ENCODE results near the gene CR1L.
"Not testable (repeated sequence)": the region's sequence is repeated elsewhere in the genome, so short reads cannot be mapped to it uniquely, and the experiment has no call there.

Gene CR1L

DNA sequence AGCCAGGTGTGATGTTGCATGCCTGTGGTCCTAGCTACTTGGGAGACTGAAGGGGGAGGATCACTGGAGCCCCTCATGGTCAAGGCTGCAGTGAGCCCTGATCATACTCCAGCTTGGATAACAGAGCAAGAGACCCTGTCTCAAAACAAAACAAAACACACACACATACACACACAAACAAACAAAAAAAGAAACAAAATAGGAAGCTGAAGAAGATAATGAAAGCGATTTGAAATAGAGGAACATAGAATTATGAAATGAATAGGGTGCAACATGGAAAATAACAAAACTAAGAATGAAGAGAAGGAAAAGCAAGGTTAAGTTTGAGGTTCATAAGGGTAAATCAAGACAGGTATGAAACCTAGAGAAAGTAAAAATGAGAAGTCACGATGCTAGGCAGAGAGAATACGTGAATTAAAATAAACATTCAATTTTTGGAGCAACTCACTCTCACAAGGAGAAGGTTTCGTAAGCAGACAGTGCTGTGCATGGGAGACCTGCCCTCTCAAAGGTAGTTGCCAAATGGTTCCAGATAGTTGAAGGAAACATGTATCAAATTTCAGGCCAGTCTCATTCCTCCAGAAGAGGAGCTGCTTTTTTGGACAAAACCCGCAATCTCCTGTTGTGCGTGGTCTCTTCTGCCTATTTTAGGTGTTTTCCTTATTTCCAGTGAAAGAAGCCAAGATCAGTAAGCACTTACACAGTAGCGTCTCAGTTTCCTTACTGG lies 110.2 kb downstream of the CR1L start:
- H3K4me3 ChIP-seq (ENCODE audit: low read depth, low read length): no peak overlapping the region
- TF ChIP-seq CTCF (IDR thresholded peaks at IDR 0.05; ENCODE audit: low read depth, low read length, missing control alignments): no peak
- DNase-seq (ENCODE audit: low read depth): no peak

DNA sequence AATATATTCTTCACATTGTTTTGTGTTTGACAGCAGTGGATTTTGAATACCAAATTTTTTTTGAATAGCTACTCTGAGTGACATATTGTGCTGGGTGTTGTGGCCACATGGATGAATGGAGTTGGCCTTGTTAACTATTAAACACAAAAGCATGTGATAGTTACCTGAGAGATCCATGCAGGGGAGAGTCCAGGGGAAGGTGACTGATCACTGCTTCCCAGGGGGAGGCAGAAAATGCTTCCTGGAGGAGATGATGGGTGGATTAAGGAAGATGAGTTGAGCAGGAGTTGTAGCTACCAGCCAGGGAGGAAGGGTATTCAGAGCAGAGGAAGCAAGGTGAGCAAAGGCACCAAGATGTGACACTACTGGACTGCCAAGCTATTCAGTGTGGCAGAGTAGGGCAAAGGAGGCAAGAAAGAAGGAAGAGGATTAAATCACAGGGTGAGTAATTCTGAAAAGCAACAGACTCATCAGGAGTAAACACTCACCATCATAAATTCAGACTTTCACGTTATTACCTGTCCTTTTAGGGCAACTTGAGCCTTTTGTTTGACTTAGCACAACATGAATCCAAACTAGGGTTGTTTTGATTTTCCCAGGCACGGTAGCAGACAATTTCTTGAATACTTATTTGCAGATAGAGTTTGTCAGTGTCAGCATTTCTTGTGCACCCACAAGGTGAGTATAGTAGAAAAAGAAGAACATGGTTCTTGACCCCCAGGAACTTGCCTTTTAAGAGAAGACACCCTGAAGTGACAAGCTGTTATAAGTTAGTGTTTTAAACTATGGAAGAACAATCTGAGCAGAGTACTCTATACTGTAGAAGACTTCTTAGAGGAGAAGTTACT lies 111.1 kb downstream of the CR1L start:
- H3K4me3 ChIP-seq (ENCODE audit: low read depth, low read length): no peak overlapping the region
- TF ChIP-seq CTCF (IDR thresholded peaks at IDR 0.05; ENCODE audit: low read depth, low read length, missing control alignments): no peak
- DNase-seq (ENCODE audit: low read depth): no peak

DNA sequence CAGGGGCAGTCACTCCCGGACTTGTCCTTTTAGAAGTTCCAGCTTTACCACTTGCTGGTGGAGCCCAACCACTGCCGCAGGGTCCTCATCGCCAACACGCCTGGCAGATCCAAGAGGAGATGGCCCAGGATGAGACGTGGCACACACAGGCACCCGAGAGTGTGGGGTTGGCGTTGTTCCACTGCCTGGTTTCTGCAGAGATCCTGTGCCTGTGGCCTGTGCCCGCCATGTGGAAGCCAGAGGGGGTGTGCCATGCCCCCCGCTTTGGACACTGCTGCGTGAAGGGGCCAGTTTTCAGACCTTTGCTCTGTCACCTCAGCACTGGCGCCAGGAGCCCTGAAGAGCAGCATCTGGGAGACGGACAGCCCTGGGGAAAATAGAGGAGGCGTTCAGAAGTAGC lies 117.7 kb downstream of the CR1L start:
- H3K4me3 ChIP-seq (ENCODE audit: low read depth, low read length): no peak overlapping the region
- TF ChIP-seq CTCF (IDR thresholded peaks at IDR 0.05; ENCODE audit: low read depth, low read length, missing control alignments): no peak
- DNase-seq (ENCODE audit: low read depth): no peak

DNA sequence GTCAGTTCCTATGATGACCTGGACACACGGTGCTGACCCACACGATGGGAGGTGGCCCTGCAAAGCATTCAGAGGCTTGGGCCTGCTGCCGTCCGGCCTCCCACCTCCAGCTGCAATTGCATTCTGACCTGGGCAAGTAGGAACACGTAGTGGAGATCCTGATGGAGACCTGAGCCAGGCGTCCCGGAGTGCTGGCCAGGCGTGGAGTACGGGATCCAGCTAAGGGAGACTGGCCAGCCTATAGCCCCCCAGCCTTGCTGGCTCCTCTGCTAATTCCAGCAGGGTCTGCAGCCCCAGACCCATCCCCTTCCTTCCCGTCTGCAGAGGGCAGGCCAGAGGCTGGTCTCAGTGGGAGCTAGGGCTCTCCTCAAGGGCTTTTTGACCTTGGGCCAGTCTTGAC lies 118.2 kb downstream of the CR1L start:
- no peak for DNase-seq (ENCODE audit: low read depth)
- TF ChIP-seq CTCF (IDR thresholded peaks at IDR 0.05; ENCODE audit: low read depth, low read length, missing control alignments): no peak
- H3K4me3 ChIP-seq (ENCODE audit: low read depth, low read length): no peak overlapping the region

GRCh38 chr1:207763972-207764371 lies 119.0 kb downstream of the CR1L start:
- H3K4me3 ChIP-seq (ENCODE audit: low read depth, low read length): no peak overlapping the region
- no peak for TF ChIP-seq CTCF (IDR thresholded peaks at IDR 0.05; ENCODE audit: low read depth, low read length, missing control alignments)
- DNase-seq (ENCODE audit: low read depth): no peak

DNA sequence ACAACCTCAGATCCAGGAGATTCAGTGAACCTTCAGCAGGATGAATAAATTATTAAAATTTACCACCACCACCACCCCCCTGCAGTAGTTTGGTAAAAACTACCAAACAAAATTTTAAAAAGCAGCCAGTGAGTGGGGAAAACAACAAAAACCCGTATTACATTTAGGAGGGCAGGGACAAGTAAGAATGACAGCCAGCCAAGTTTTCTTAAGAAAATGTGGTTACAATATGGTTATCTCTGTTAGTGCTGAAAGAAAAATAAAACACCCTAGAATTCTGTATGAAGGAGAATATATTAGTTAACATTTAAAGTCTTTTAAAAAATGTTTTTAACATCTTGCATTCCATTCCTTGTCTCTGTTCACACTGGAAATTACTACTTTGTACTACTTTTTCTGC lies 121.6 kb downstream of the CR1L start:
- no peak for TF ChIP-seq CTCF (IDR thresholded peaks at IDR 0.05; ENCODE audit: low read depth, low read length, missing control alignments)
- H3K4me3 ChIP-seq (ENCODE audit: low read depth, low read length): no peak overlapping the region
- DNase-seq (ENCODE audit: low read depth): no peak

GRCh38 chr1:207770514-207770913 lies 125.6 kb downstream of the CR1L start:
- DNase-seq (ENCODE audit: low read depth); H3K4me3 ChIP-seq (ENCODE audit: low read depth, low read length): not testable (repeated sequence)
